Measurements from ENCODE around the gene RIMS1.

GRCh38 chr6:72212686-72213085 lies 326.3 kb downstream of the RIMS1 start:
- TF ChIP-seq ZNF747 (CRISPR knock-in tag; IDR thresholded peaks at IDR 0.05; ENCODE audit: borderline replicate concordance) (no peak), RNF2 (conservative IDR thresholded peaks at IDR 0.05; ENCODE audit: low read depth) (no peak), SYNCRIP (IDR thresholded peaks at IDR 0.05; ENCODE audit: insufficient read depth, low read depth, low read length) (no peak)

Measured in HepG2 (cell line).